Lower leg skin (tissue), 4 donors: ENCODE results near the gene ZNF771. TPM values are rescaled to one million over a fixed set of nuclear protein-coding genes. Genes with fewer than 3 reads are reported as not detected.

Experiments
- DNase-seq, 2 donors: peaks; one replicate each; pipeline ENCODE4 v3.0.0-alpha.2; 2019; ENCODE audit warnings: low spot score in 2 of 2
- H3K4me3 ChIP-seq: fragments of 200-600 bp; sonication (generic); 2 replicates; pipeline ENCODE4 v1.5.1; 2017; ENCODE audit warnings: mild to moderate bottlenecking, low read depth; ENCODE audit not compliant: poor library complexity, severe bottlenecking
- CTCF ChIP-seq, 3 donors: fragments of 450-650 bp; IDR thresholded peaks; one replicate each; pipeline ENCODE4 v1.5.1; 2016; ENCODE audit warnings: antibody characterized with exemption in 3 of 3, mild to moderate bottlenecking in 3 of 3, moderate library complexity in 2 of 3
- POLR2A ChIP-seq, 2 donors: fragments of 450-650 bp; IDR thresholded peaks; one replicate each; pipeline ENCODE4 v1.6.1; 2016 to 2017; ENCODE audit warnings: antibody characterized with exemption in 2 of 2, mild to moderate bottlenecking in 1 of 2, moderate library complexity in 1 of 2
- WGBS, 2 donors: methylation state at CpG; one replicate each; pipeline ENCODE4 v1.1.5; 2018; 5-methylcytosine and 5-hydroxymethylcytosine counted together
- intact Hi-C: fragments of 100-400 bp; cut with DNase I; formaldehyde crosslinking; loops from one replicate; pipeline ENCODE4 v1.15.0; 2023; ENCODE audit warnings: low total_unique reads
- total RNA-seq, 4 donors: library from RNA; depleted of rRNA; stranded (reverse); fragments of >200 nt; gene quantifications; one replicate each; pipeline ENCODE4 v1.1.0, GENCODE V29; 2016

The ZNF771 gene
- total RNA-seq, 4 donors from 2014 or later = 5.9 to 12.8 (median 11.0) TPM

DNA sequence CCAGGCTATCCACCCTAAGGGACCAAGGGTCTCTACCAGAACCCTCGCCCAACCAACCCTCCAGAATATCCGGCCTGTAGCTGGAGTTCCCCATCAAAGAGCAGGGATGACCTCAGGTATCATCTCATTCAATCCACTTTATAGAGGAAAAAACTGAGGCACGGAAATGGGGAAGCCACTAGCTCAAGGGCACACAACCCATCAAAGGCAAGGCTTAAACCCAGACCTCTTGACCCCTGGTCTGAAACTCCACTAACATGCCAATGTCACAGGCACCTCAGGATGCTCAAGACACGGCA, 38.7 kb upstream of the ZNF771 start:
- no peak for DNase-seq
- intact Hi-C loops = no loop called here
- peak overlapping the region; percentile 64 for H3K4me3 ChIP-seq
- 0 to 4% methylated on average over 4 of the region's 4 CpGs for WGBS, 2 donors
- TF ChIP-seq CTCF (IDR thresholded peaks at IDR 0.05) = no peak
- TF ChIP-seq POLR2A (IDR thresholded peaks at IDR 0.05) = no peak

- peak overlapping the region; percentile 64 for H3K4me3 ChIP-seq
- intact Hi-C loops = no loop called here
- 0 to 1% methylated on average over 22 to 23 of the region's 45 CpGs for WGBS, 2 donors
- no peak for DNase-seq
- TF ChIP-seq CTCF (IDR thresholded peaks at IDR 0.05) (no peak), POLR2A (IDR thresholded peaks at IDR 0.05) (no peak)
Observed at GRCh38 chr16:30369091-30369937, 38.1 kb upstream of the ZNF771 start.

- WGBS, 2 donors = 0% methylated on average over 7 to 23 of the region's 76 CpGs
- H3K4me3 ChIP-seq = peak overlapping the region; percentile 64
- no peak for DNase-seq
- TF ChIP-seq CTCF (IDR thresholded peaks at IDR 0.05) (no peak), POLR2A (IDR thresholded peaks at IDR 0.05) (no peak)
- intact Hi-C loops = no loop called here
Observed at GRCh38 chr16:30369938-30370455, 37.4 kb upstream of the ZNF771 start.

DNA sequence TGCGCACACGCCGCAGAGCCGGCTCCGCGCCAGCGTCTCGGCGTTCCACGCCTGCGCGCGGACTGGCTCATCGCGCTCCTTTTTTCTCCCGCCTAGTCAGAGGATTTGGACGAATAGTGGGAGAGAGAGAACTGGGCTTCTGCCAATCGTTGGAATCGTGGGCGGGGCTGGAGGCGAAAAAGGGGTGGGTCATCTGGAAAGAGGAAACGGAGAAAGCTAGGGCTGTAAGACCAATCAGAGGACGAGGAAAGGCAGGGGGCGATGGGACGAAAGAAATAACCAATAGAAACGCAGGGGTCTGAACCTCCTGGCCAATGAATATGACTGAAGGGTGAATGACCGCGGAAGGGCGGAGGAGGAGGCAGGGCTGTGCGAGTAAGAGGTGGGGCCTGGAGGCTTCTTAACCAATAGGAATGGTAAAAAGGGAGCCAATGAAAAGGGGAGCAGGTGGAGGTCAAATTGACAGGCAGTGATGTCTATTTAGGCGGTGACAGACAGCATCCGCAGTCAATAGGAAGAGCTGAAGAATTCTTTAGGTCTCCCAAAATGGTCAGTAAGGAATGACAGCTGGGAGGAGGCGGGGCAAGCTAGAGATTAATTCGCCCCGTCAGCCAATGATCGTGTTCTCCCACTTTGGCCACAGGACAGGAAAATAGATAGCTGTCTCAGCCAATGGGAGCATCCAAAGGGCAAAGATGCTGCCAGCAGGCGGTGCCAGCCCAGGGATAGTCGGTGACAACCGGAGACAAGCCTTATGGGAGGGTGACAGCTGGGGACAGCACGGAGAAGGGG, 36.8 kb upstream of the ZNF771 start, which contains the start of gene TBC1D10B:
TSS of gene TBC1D10B (minus strand) at position 39 of the 792 bp plus-strand sequence. CDS start 311 bp downstream, outside the sequence.
- TF ChIP-seq CTCF (IDR thresholded peaks at IDR 0.05) (peak in 1 of 3 donors; percentile 19), POLR2A (IDR thresholded peaks at IDR 0.05) (no peak)
- intact Hi-C loops = no loop called here
- H3K4me3 ChIP-seq = peak within 1 kb of the TSS; percentile 64
- peak; percentile 99 to 100 for DNase-seq
- WGBS, 2 donors = 0 to 1% methylated on average over 31 to 40 of the region's 40 CpGs

DNA sequence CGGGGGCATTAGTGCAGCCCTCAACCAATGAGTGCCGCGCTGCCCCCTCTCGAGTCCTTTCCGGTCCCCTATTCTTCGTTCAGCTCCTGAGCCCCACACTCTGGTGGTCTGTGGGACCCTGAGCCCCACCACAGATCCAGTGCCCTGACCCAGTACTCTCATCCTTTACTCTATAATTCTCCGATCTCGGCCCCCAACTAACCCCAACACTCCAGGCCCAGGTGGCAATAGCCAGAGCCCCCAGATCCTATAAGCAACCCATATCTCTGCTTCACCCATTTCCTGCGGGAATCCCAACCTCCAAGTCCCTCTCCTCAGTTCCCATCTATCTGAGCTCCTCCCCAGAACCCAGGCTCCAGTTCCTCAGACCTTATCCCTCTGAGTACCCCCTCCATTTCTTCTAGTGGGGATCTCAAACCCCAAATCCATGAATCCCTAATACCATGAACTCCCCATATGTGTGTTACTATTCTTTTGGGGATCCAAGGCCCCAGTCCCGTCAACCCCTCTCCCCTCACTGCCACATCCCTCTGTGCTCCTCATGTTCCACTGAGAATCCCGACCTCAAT, 36.1 kb upstream of the ZNF771 start:
- intact Hi-C loops = no loop called here
- 23 to 24% methylated on average over 11 of the region's 11 CpGs for WGBS, 2 donors
- no peak overlapping the region for H3K4me3 ChIP-seq
- TF ChIP-seq POLR2A (IDR thresholded peaks at IDR 0.05) (no peak), CTCF (IDR thresholded peaks at IDR 0.05) (no peak)
- DNase-seq = no peak
